SK-N-SH (cell line): Measurements from ENCODE around the gene ZNF680. TPM values are rescaled to one million over a fixed set of nuclear protein-coding genes. Genes with fewer than 3 reads are reported as not detected.

ENCODE experiments used
- CTCF ChIA-PET: fragments of 300-600, 350-600 bp; formaldehyde crosslinking; extraction: SDS; loops from one replicate; lab custom pipeline; 2021; lab: Yijun Ruan, JAX
- POLR2A ChIA-PET: fragments of 350-600 bp; sonication (Branson Sonifier 250); formaldehyde crosslinking; extraction: SDS; loops from one replicate; lab custom pipeline; 2020; ENCODE audit warnings: antibody characterized with exemption, inconsistent platforms; lab: Yijun Ruan, JAX
- DNase-seq: peaks from one replicate; pipeline ENCODE4 v3.0.0; 2012
- H2AFZ ChIP-seq: fragments of 200-600 bp; sonication (generic); 2 replicates; pipeline ENCODE4 v1.8.1; 2016; ENCODE audit warnings: antibody characterized with exemption, mild to moderate bottlenecking, low read depth
- H3F3A ChIP-seq: fragments of 200-600 bp; sonication (generic); replicated peaks from 2 replicates; pipeline ENCODE3; 2016; ENCODE audit warnings: antibody characterized with exemption, mild to moderate bottlenecking; ENCODE audit not compliant: insufficient read depth
- H3K27ac ChIP-seq, 2 experiments: fragments of 200-500 bp in 1 of 2; fragments of 200-600 bp in 1 of 2; sonication (Bioruptor generic) in 1 of 2; sonication (generic), shearing (Covaris generic) in 1 of 2; 2 replicates each; pipeline versions ENCODE4 v1.5.1 to v1.6.1; 2014 to 2016; ENCODE audit warnings: low read depth in 2 of 2, inconsistent platforms in 1 of 2, low read length in 1 of 2, mild to moderate bottlenecking in 1 of 2, mixed read lengths in 1 of 2
- H3K27me3 ChIP-seq: fragments of 200-600 bp; sonication (generic), shearing (Covaris generic); 2 replicates; pipeline ENCODE4 v1.6.1; 2016; ENCODE audit warnings: mixed run types; ENCODE audit not compliant: insufficient read depth
- H3K36me3 ChIP-seq, 2 experiments: fragments of 200-500 bp in 1 of 2; fragments of 200-600 bp in 1 of 2; sonication (Bioruptor generic) in 1 of 2; sonication (generic) in 1 of 2; replicated peaks in 1 of 2; 2 replicates each; pipeline versions ENCODE3 to v1.5.1; 2014 to 2016; ENCODE audit warnings: low read length in 1 of 2, mild to moderate bottlenecking in 1 of 2; ENCODE audit not compliant: insufficient read depth in 2 of 2, control insufficient read depth in 1 of 2
- H3K4me1 ChIP-seq, 2 experiments: fragments of 200-500 bp in 1 of 2; fragments of 200-600 bp in 1 of 2; sonication (Bioruptor generic) in 1 of 2; sonication (generic), shearing (Covaris generic) in 1 of 2; 2 replicates each; pipeline versions ENCODE4 v1.5.1 to v1.6.1; 2014 to 2016; ENCODE audit warnings: low read depth in 1 of 2, low read length in 1 of 2, mixed run types in 1 of 2; ENCODE audit not compliant: insufficient read depth in 2 of 2, control insufficient read depth in 1 of 2
- H3K4me2 ChIP-seq: fragments of 200-600 bp; sonication (generic), shearing (Covaris generic); 2 replicates; pipeline ENCODE4 v1.6.1; 2017; ENCODE audit warnings: mixed run types
- H3K4me3 ChIP-seq, 2 experiments: fragments of 200-500 bp in 1 of 2; fragments of 200-600 bp in 1 of 2; sonication (Bioruptor generic) in 1 of 2; sonication (generic), shearing (Covaris generic) in 1 of 2; 2 replicates each; pipeline versions ENCODE4 v1.5.1 to v1.8.1; 2014 to 2016; ENCODE audit warnings: low read depth in 2 of 2, inconsistent platforms in 1 of 2, low read length in 1 of 2, mild to moderate bottlenecking in 1 of 2, mixed read lengths in 1 of 2, moderate library complexity in 1 of 2
- H3K79me2 ChIP-seq: fragments of 200-600 bp; sonication (generic); 2 replicates; pipeline ENCODE4 v1.8.1; 2017; ENCODE audit warnings: mild to moderate bottlenecking; ENCODE audit not compliant: insufficient read depth
- H3K9ac ChIP-seq: fragments of 200-600 bp; sonication (generic); 2 replicates; pipeline ENCODE4 v1.6.1; 2017; ENCODE audit warnings: mixed run types
- H3K9me2 ChIP-seq: fragments of 200-600 bp; sonication (generic); 2 replicates; pipeline ENCODE4 v1.6.1; 2017; ENCODE audit warnings: mixed run types
- H3K9me3 ChIP-seq: fragments of 200-600 bp; sonication (generic); 2 replicates; pipeline ENCODE4 v1.6.1; 2017; ENCODE audit warnings: mixed run types, mild to moderate bottlenecking, moderate library complexity
- H4K20me1 ChIP-seq: fragments of 200-600 bp; sonication (generic); 2 replicates; pipeline ENCODE4 v1.6.1; 2017; ENCODE audit warnings: mild to moderate bottlenecking, mixed run types; ENCODE audit not compliant: insufficient read depth
- ELF1 ChIP-seq: IDR thresholded peaks from 2 replicates; pipeline ENCODE4 v1.4.0; 2012
- GABPA ChIP-seq: IDR thresholded peaks from 2 replicates; pipeline ENCODE4 v1.4.0; 2012; ENCODE audit warnings: low read depth, mild to moderate bottlenecking
- GATA2 ChIP-seq: sonication (generic); formaldehyde crosslinking; IDR thresholded peaks from 2 replicates; pipeline ENCODE4 v1.5.0; 2020; ENCODE audit warnings: mild to moderate bottlenecking, missing genetic modification reagents
- IRF3 ChIP-seq: fragments of 150-350 bp; IDR thresholded peaks from 2 replicates; pipeline ENCODE4 v1.6.1; 2016; ENCODE audit warnings: mild to moderate bottlenecking, low read depth, low read length
- JUND ChIP-seq: IDR thresholded peaks from 2 replicates; pipeline ENCODE4 v1.4.0; 2012
- NRF1 ChIP-seq: IDR thresholded peaks from 2 replicates; pipeline ENCODE4 v1.6.1; 2012; ENCODE audit warnings: low read depth, mild to moderate bottlenecking, low read length
- POLR2AphosphoS5 ChIP-seq: IDR thresholded peaks from 2 replicates; pipeline ENCODE4 v1.6.1; 2012; ENCODE audit warnings: low read depth, low read length
- RCOR1 ChIP-seq: fragments of 150-350 bp; IDR thresholded peaks from 2 replicates; pipeline ENCODE4 v1.6.1; 2017; ENCODE audit warnings: antibody characterized with exemption, low read length
- RFX5 ChIP-seq: IDR thresholded peaks from 2 replicates; pipeline ENCODE4 v1.6.1; 2012; ENCODE audit warnings: mild to moderate bottlenecking, improper control_type of control experiment, low read length
- RXRA ChIP-seq: IDR thresholded peaks from 2 replicates; pipeline ENCODE4 v1.4.0; 2012; ENCODE audit warnings: low read depth, mild to moderate bottlenecking, borderline replicate concordance
- SIN3A ChIP-seq: IDR thresholded peaks from 2 replicates; pipeline ENCODE4 v1.6.1; 2012; ENCODE audit warnings: low read depth, mild to moderate bottlenecking, low read length, moderate library complexity, borderline replicate concordance
- TAF1 ChIP-seq: IDR thresholded peaks from 2 replicates; pipeline ENCODE4 v1.6.1; 2012; ENCODE audit warnings: low read depth, mild to moderate bottlenecking, low read length, moderate library complexity, borderline replicate concordance
- TCF12 ChIP-seq: IDR thresholded peaks from 2 replicates; pipeline ENCODE4 v1.4.0; 2012
- TEAD4 ChIP-seq: IDR thresholded peaks from 2 replicates; pipeline ENCODE4 v1.4.0; 2012; ENCODE audit warnings: mild to moderate bottlenecking, borderline replicate concordance; ENCODE audit not compliant: insufficient read depth
- YY1 ChIP-seq: IDR thresholded peaks from 2 replicates; pipeline ENCODE4 v1.4.0; 2012; ENCODE audit warnings: low read depth, mild to moderate bottlenecking
- ZBTB33 ChIP-seq: IDR thresholded peaks from 2 replicates; pipeline ENCODE4 v1.4.0; 2012; ENCODE audit warnings: low read depth, borderline replicate concordance
- WGBS: methylation state at CpG from one replicate; pipeline ENCODE4 v1.1.6; 2017; ENCODE audit warnings: low lambda C conversion rate; 5-methylcytosine and 5-hydroxymethylcytosine counted together
- polyA plus RNA-seq, 3 experiments: library from polyadenylated mRNA; depleted of rRNA; stranded (reverse); fragments of >200 nt; gene quantifications; 2 replicates each; pipeline ENCODE4 v1.2.3, GENCODE V29; 2012
- TF ChIP-seq, protein P1 (sequence below): fragments of 200-600 bp; sonication (generic); IDR thresholded peaks from 2 replicates; pipeline ENCODE4 v1.6.1; 2017; ENCODE audit warnings: antibody characterized with exemption, mild to moderate bottlenecking, moderate library complexity

Gene ZNF680
- polyA plus RNA-seq, 1 of the 3 experiments (the other 2 are of a cell fraction): 1.6 TPM

DNA sequence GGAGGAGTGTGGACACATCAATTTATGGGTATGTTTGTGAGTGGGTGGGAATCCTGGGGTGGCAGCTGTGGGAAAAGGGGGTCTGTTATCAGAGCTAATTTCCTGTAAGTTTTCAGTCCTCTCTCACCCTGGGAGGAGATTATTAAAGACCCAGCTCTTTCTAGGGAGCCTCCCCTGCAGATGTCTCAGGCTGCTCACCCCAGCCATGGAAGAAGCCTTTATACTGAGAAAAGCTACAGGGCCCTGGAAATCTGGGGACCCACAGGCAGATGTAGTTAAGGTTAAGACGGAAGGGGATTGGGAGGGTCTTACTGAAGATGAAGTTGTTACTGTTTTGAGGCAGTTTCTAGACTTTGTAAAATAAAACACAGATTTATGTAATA lies 4.6 kb downstream of the ZNF680 start:
- POLR2A ChIA-PET: no interaction called here
- Histone ChIP-seq H3K36me3 (peaks cover 0 to 41% of the 10 kb centered on the region in 2 experiments), H3K27me3 (no peaks in the 10 kb centered on the region), H3F3A (no peaks in the 10 kb centered on the region), H4K20me1 (no peaks in the 10 kb centered on the region), H3K9ac (no peak overlapping the region), H3K79me2 (peaks cover 92% of the 10 kb centered on the region), H3K27ac (no peak overlapping the region), H3K9me3 (no peaks in the 10 kb centered on the region), H3K4me1 (peaks cover 5 to 6% of the 10 kb centered on the region in 2 experiments; a peak in 2 of 4 replicates), H2AFZ (no peak overlapping the region), H3K4me2 (no peak overlapping the region), H3K4me3 (no peak overlapping the region), H3K9me2 (no peaks in the 10 kb centered on the region)
- DNase-seq: no peak
- no peak for TF ChIP-seq ELF1
- TF ChIP-seq, protein P1, sequence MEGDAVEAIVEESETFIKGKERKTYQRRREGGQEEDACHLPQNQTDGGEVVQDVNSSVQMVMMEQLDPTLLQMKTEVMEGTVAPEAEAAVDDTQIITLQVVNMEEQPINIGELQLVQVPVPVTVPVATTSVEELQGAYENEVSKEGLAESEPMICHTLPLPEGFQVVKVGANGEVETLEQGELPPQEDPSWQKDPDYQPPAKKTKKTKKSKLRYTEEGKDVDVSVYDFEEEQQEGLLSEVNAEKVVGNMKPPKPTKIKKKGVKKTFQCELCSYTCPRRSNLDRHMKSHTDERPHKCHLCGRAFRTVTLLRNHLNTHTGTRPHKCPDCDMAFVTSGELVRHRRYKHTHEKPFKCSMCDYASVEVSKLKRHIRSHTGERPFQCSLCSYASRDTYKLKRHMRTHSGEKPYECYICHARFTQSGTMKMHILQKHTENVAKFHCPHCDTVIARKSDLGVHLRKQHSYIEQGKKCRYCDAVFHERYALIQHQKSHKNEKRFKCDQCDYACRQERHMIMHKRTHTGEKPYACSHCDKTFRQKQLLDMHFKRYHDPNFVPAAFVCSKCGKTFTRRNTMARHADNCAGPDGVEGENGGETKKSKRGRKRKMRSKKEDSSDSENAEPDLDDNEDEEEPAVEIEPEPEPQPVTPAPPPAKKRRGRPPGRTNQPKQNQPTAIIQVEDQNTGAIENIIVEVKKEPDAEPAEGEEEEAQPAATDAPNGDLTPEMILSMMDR: no peak
- no peak for TF ChIP-seq ZBTB33
- whole genome bisulfite sequencing: 100% methylated on average over 1 of the region's 1 CpG
- CTCF ChIA-PET: no interaction called here

DNA sequence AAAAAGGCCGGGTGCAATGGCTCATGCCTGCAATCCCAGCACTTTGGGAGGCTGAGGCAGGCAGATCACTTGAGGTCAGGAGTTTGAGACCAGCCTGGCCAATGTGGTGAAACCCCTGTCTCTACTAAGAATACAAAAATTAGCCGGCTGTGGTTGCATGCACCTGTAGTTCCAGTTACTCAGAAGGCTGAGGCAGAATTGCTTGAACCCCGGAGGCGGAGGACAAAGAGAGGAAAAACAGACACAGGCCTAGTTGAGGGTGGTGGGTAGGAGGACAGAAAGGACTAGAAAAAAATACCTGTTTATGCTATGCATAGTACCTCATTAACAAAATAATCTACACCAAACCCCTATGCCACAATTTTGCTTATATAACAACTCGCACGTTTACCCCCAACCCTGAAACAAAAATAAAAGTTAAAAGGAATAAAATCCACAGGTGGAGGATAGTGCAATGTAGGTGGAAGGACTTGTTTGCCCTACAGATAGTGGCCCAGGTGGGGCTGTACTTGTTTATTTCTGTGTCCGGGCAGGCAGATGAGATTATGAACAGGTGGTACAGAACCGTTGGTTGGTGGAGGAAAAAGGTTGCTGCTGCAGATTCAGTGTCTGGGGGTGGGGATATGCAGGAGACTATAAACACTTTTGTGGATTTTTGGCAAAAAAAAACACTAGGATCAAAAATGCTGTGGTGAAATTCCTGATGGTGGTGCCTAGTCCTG lies 5.1 kb downstream of the ZNF680 start:
- H3K79me2 ChIP-seq: peaks cover 98% of the 10 kb centered on the region
- POLR2A ChIA-PET: interaction anchor here (0.6 kb wide), 1 partner anchor 38 kb away, joined by 3 read pairs; no protein-coding TSS in a partner anchor

More for the DNA sequence above, 5.1 kb downstream of the ZNF680 start:
- Histone ChIP-seq H3F3A (no peaks in the 10 kb centered on the region), H3K4me2 (no peak overlapping the region), H3K4me1 (peaks cover 5 to 6% of the 10 kb centered on the region in 2 experiments; a peak in 2 of 4 replicates), H3K27ac (no peak overlapping the region), H3K9me2 (no peaks in the 10 kb centered on the region), H2AFZ (no peak overlapping the region), H3K4me3 (no peak overlapping the region), H3K36me3 (peaks cover 0 to 41% of the 10 kb centered on the region in 2 experiments), H3K27me3 (no peaks in the 10 kb centered on the region), H4K20me1 (no peaks in the 10 kb centered on the region), H3K9me3 (no peaks in the 10 kb centered on the region), H3K9ac (no peak overlapping the region)
- CTCF ChIA-PET: no interaction called here
- WGBS: 96% methylated on average over 8 of the region's 8 CpGs
- no peak for DNase-seq
- TF ChIP-seq JUND: no peak
- TF ChIP-seq, protein P1: no peak
- no peak for TF ChIP-seq NRF1
- TF ChIP-seq POLR2AphosphoS5: no peak
- TF ChIP-seq RFX5: no peak
- TF ChIP-seq TEAD4: no peak
- no peak for TF ChIP-seq GABPA
- TF ChIP-seq RXRA: no peak
- no peak for TF ChIP-seq TAF1
- no peak for TF ChIP-seq RCOR1
- TF ChIP-seq IRF3: no peak
- TF ChIP-seq SIN3A: no peak
- no peak for TF ChIP-seq TCF12
- TF ChIP-seq YY1: no peak
- TF ChIP-seq GATA2 (CRISPR knock-in tag): no peak
